ENCODE results near the gene ADAMTS2. TPM values are rescaled to one million over a fixed set of nuclear protein-coding genes. Genes with fewer than 3 reads are reported as not detected.

ADAMTS2 gene
- total and polyA plus RNA-seq, 2 donors (not counting 3 experiments of a cell fraction or from before 2014, with no cell fraction given) = not detected

- H3K36me3 ChIP-seq (ENCODE audit: control insufficient read depth in 2 of 2, extremely low read depth in 1 of 2, insufficient read depth in 2 of 2, low read length in 2 of 2) = peaks cover 8 to 10% of the 10 kb centered on the region in 2 experiments
Observed at GRCh38 chr5:179079165-179079987, 265.9 kb downstream of the ADAMTS2 start.

More at GRCh38 chr5:179079165-179079987, 265.9 kb downstream of the ADAMTS2 start:
- intact Hi-C loops (cut with micrococcal nuclease) (no loop called here), dilution Hi-C loops (cut with MboI; ENCODE audit: extremely low pct_ligation_motif_present, low sequenced_read_pairs) (no loop called here)
- ChIA-PET CTCF (no interaction called here), POLR2A (no interaction called here)
- no peak overlapping the region for H3K4me3 ChIP-seq (replicated peaks in 1 of 3; ENCODE audit: insufficient read depth in 1 of 3, low read depth in 1 of 3, low read length in 3 of 3)
- no TSS peak for BruUV-seq (replicated peaks)
- H3K27me3 ChIP-seq (ENCODE audit: control insufficient read depth in 2 of 2, insufficient read depth in 2 of 2, low read length in 2 of 2) = no peaks in the 10 kb centered on the region
- H3K79me2 ChIP-seq (ENCODE audit: control insufficient read depth, insufficient read depth, low read length) = no peaks in the 10 kb centered on the region
- H3K27ac ChIP-seq (ENCODE audit: insufficient read depth, low read depth, low read length) = no peak overlapping the region
- no peak overlapping the region for H2AFZ ChIP-seq (ENCODE audit: low read depth, low read length)
- no peak overlapping the region for H3K4me2 ChIP-seq (ENCODE audit: insufficient read depth, low read length)
- FAIRE-seq (no peak), DNase-seq (ENCODE audit: low read depth, low spot score) (no peak)
- TF ChIP-seq, protein P1, sequence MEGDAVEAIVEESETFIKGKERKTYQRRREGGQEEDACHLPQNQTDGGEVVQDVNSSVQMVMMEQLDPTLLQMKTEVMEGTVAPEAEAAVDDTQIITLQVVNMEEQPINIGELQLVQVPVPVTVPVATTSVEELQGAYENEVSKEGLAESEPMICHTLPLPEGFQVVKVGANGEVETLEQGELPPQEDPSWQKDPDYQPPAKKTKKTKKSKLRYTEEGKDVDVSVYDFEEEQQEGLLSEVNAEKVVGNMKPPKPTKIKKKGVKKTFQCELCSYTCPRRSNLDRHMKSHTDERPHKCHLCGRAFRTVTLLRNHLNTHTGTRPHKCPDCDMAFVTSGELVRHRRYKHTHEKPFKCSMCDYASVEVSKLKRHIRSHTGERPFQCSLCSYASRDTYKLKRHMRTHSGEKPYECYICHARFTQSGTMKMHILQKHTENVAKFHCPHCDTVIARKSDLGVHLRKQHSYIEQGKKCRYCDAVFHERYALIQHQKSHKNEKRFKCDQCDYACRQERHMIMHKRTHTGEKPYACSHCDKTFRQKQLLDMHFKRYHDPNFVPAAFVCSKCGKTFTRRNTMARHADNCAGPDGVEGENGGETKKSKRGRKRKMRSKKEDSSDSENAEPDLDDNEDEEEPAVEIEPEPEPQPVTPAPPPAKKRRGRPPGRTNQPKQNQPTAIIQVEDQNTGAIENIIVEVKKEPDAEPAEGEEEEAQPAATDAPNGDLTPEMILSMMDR (IDR thresholded peaks at IDR 0.05; ENCODE audit: extremely low read depth in 1 of 2, insufficient read depth in 1 of 2, low read depth in 1 of 2, low read length in 2 of 2) = no peak
- TF ChIP-seq POLR2AphosphoS5 (IDR thresholded peaks at IDR 0.05; ENCODE audit: insufficient read depth, low read depth, low read length) (no peak), MYC (IDR thresholded peaks at IDR 0.05; ENCODE audit: low read depth, low read length) (no peak), EZH2 (IDR thresholded peaks at IDR 0.05; ENCODE audit: borderline replicate concordance, low read depth, low read length, severe bottlenecking) (no peak), MAX (IDR thresholded peaks at IDR 0.05; ENCODE audit: insufficient read depth, insufficient read length) (no peak), POLR2A (IDR thresholded peaks at IDR 0.05; ENCODE audit: low read depth, low read length) (no peak), JUN (IDR thresholded peaks at IDR 0.05; ENCODE audit: borderline replicate concordance, insufficient read depth, insufficient read length, low read depth) (no peak), FOS (IDR thresholded peaks at IDR 0.05; ENCODE audit: borderline replicate concordance, insufficient read depth, low read length) (no peak), GATA2 (IDR thresholded peaks at IDR 0.05; ENCODE audit: insufficient read depth, insufficient read length, low read depth, low read length) (no peak)
- peaks cover 23% of the 10 kb centered on the region for H3K9me3 ChIP-seq (replicated peaks; ENCODE audit: control insufficient read depth, insufficient read depth, low read length)
- no peaks in the 10 kb centered on the region for H3K4me1 ChIP-seq (ENCODE audit: control insufficient read depth, extremely low read depth, insufficient read depth, low read length)
- H3K9ac ChIP-seq (replicated peaks; ENCODE audit: extremely low read depth, insufficient read depth, low read length) = no peak overlapping the region
- no peaks in the 10 kb centered on the region for H3K9me1 ChIP-seq (replicated peaks; ENCODE audit: control insufficient read depth, extremely low read depth, insufficient read depth, low read length)
- no peaks in the 10 kb centered on the region for H4K20me1 ChIP-seq (replicated peaks; ENCODE audit: control insufficient read depth, extremely low read depth, insufficient read depth, low read length)
